Stimulated activated CD4-positive, alpha-beta T cell treated with anti-CD3 and anti-CD28 coated beads, TNF-alpha, amount 100 ng/mL, for 1 hour (primary cell): Measurements from ENCODE around the gene BCL2L14.

ENCODE experiments used
- DNase-seq, 3 donors: peaks; one replicate each; pipeline ENCODE4 v3.0.0-alpha.2; 2020; ENCODE audit warnings: low read depth in 3 of 3, low spot score in 1 of 3

The BCL2L14 gene

GRCh38 chr12:12070674-12071656 is at the start of gene BCL2L14:
TSS of gene BCL2L14 (plus strand) at chr12:12070939. CDS start at chr12:12079306, 8,367 bp downstream.
- DNase-seq = peak in 1 of 3 donors; percentile 10

- DNase-seq = no peak
Observed at GRCh38 chr12:12022306-12022936, 48.3 kb upstream of the BCL2L14 start.

- no peak for DNase-seq
Observed at GRCh38 chr12:12023456-12023855, 47.3 kb upstream of the BCL2L14 start.

- DNase-seq = no peak
Observed at GRCh38 chr12:12024911-12025682, 45.6 kb upstream of the BCL2L14 start.

GRCh38 chr12:12025799-12026386 is 44.8 kb upstream of the BCL2L14 start:
- DNase-seq = no peak

- no peak for DNase-seq
Observed at GRCh38 chr12:12028668-12029402, 41.9 kb upstream of the BCL2L14 start.

- no peak for DNase-seq
Observed at GRCh38 chr12:12029653-12030052, 41.1 kb upstream of the BCL2L14 start.

GRCh38 chr12:12032260-12032791 is 38.4 kb upstream of the BCL2L14 start:
- DNase-seq = no peak

- DNase-seq = peak; percentile 39 to 57 (median 50)
Observed at GRCh38 chr12:12032851-12033797, 37.6 kb upstream of the BCL2L14 start.

GRCh38 chr12:12033824-12034223 is 36.9 kb upstream of the BCL2L14 start:
- DNase-seq = no peak

GRCh38 chr12:12034344-12034743 is 36.4 kb upstream of the BCL2L14 start:
- DNase-seq = no peak

- DNase-seq = no peak
Observed at GRCh38 chr12:12035229-12035628, 35.5 kb upstream of the BCL2L14 start.

GRCh38 chr12:12036901-12037300 is 33.8 kb upstream of the BCL2L14 start:
- DNase-seq = no peak

- DNase-seq = no peak
Observed at GRCh38 chr12:12039897-12040296, 30.8 kb upstream of the BCL2L14 start.

GRCh38 chr12:12046401-12046800 is 24.3 kb upstream of the BCL2L14 start:
- no peak for DNase-seq

GRCh38 chr12:12047682-12048081 is 23.1 kb upstream of the BCL2L14 start:
- DNase-seq = no peak

- DNase-seq = no peak
Observed at GRCh38 chr12:12048266-12048665, 22.5 kb upstream of the BCL2L14 start.

- no peak for DNase-seq
Observed at GRCh38 chr12:12048714-12049113, 22.0 kb upstream of the BCL2L14 start.

- DNase-seq = no peak
Observed at GRCh38 chr12:12051668-12052067, 19.1 kb upstream of the BCL2L14 start.
